Endothelial cell of hepatic sinusoid (primary cell): Measurements from ENCODE around the gene ENPP6.
"Not testable (repeated sequence)": the region's sequence is repeated elsewhere in the genome, so short reads cannot be mapped to it uniquely, and the experiment has no call there.

Source experiments
- in situ Hi-C: cut with HindIII; loops from 2 replicates; pipeline ENCODE4 v1.10.0; 2017; ENCODE audit warnings: low sequenced_read_pairs

Gene ENPP6

DNA sequence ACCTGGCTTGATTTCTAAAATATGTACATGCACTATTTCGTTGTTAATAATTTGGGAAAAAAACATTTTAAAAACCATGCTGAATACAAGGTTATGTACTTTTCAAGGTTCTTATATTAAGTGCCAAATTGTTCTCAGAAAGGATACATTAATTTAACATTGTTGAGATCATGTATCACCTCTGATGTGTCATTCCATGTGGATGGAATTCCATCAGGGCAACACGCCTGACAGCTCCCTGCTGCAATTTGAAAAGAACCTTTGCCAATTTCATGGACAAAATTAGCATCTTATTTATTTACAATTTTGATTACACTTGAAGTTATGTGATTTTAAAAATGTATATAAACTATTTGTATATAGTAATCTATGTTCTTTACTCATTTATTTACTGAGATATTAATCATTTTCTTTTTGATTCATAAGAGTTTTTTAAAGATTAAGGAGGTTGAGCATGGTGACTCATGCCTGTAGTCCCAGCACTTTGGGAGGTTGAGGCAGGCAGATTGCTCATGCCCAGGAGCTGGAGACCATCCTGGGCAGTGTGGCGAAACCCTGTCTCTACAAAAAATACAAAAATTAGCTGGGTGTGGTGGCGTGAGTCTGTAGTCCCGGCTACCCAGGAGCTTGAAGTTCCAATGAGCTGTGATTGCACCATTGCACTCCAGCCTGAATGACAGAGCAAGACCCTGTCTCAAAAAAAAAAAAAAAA, 142.8 kb downstream of the ENPP6 start:
- in situ Hi-C loops = no loop called here

DNA sequence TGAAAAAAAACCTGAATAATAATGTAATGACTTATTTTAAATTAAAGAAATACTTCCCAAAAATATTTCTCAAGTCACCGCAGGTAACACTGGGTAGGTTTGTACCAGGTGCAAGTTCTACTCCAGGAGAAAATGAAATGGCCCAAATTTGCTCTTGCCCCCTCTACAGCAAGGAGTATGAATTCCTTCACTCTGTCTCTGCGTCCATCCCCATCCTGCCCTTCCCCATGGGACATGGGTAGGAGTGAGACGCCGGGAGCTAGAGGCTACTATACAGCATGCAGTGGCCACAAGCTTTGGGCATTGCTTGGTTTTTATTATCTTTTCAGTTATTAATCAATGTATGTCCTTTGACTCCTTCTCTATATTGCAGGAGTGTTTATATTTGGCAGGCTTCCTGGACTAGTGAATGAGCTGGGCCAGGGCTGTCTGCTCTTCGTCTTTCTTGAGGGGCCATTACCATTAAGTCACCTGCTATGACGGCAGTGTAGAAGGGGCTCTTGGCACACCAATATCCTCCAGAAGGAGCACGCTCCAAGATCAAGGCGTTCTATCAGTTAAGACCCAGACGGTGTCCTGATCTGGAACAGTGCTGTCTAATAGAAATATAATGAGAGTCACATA, 149.6 kb downstream of the ENPP6 start:
- in situ Hi-C loops = no loop called here

DNA sequence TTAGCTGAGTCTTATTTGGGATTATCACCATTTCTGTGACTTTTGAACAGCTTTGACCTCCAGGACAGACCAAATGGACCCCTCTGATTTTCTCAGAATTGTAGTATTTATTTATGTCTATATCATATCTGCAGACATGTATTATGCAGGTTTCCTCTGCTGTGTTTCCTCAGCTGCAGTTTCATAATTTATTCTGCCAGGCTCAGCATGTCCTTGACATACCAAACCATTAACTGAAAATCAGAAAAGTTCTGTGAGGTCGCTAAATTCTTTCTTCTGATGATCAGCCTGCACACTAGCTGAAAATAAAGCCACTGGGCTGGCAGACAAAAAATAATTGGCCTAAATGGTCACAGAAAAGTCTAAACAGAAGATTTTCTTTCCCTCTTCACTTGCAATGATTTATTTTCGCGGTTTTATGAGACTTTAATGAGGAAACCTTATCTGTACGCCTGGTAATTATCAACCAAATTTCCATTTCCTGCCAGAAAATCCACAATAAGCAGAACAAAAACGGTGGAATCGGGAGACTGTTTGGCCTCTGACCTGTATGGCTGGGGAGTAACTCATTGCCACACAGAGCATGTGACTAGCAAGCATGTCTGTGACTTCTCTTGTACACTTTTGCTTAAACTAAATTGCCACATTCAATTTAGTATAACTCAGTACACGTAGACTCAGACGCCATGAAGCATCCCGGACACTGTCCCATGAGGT, 150.9 kb downstream of the ENPP6 start:
- in situ Hi-C loops = no loop called here

DNA sequence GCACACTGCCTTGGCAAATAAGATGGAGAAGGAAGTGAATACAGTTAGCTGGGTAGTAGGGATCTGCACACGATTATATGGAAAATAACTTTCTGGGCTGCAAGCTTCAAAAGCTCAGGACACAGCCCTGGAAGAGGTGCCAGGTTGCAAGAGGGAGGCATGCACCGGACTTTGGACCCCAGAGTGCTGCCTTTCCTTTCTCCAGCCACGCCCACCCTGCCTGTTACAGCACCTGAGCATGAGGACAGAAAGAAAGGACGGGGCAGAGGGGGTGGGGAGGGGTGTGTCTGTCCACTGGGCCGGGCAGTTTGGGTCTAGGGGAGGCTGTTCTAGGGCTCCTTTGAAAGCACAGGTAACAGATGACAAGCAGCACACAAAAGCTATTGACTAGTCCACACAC, 152.8 kb downstream of the ENPP6 start:
- in situ Hi-C loops = no loop called here

DNA sequence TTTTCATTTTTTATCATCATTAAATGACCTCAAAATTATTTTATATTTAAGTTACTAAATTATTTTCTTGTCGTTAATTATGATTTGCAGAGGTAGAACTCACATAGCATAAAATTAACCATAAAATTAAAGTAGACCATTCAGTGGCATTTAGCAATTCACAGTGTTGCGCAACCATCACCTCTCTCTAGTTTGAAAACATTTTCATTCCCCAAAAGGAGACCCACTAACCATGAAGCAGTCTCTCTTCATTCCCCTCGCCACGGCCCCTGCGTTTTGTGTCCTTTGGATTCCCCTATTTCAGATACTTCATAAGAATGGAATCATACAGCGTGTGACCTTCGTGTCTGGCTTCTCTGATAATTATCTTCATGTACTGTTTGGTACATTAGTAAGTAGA, 154.9 kb downstream of the ENPP6 start:
- in situ Hi-C loops = no loop called here

DNA sequence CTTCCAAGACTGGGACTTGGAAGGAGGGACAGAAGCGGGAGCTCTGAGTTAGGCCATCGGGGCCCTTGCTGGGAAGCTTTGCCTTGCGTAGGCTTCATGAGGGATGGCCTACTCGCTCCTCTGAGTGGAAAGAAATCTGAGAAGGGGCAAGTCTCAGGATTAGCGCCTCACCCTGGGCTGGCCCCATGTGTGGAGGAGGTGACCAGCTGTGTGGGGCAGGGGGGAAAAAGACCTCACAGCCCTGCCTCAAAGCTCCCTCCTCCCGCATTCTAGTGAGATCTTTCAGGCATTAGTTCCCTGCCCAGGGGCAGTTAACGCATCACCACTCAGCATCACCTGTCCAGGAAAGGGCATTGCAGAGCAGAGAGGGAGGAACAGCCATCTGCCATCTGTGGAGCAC, 156.1 kb downstream of the ENPP6 start:
- in situ Hi-C loops = no loop called here

DNA sequence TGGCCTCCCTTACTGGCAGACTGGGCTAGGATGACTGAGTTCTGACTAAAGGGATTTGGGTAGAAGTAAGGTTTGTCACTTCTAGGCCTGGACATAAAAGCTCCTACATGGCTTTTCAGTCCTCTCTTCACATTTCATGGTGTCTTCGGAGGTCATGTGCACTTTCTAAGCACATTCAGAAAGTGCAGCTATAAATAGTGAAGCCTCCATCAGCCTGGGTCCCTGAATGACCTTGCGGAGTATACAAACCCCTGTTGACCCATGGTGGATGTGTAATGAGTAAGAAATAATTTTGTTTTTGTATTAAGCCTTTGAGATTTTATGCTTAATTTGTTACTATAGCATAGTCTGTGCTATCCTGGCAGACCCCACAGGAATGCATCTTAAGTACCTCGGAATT, 158.6 kb downstream of the ENPP6 start:
- in situ Hi-C loops = no loop called here

DNA sequence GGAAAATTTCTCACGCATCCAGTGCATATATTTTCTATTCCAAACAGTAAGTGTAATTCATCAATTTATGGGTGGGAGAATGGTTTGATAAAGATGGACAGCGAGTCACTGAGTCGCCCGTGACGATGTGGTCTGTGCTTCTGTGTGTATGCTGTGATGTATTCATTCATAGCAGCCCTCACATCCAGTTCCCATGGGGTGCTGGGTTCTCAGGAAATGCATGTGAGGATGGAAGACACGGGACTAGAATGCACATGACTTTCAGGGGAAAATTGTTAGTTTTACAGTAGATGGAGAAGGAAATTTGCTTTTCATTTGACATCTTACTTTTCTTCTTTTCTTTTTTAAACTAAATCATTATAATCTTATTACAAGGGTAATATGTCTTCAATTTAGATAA, 159.6 kb downstream of the ENPP6 start:
- in situ Hi-C loops = no loop called here

DNA sequence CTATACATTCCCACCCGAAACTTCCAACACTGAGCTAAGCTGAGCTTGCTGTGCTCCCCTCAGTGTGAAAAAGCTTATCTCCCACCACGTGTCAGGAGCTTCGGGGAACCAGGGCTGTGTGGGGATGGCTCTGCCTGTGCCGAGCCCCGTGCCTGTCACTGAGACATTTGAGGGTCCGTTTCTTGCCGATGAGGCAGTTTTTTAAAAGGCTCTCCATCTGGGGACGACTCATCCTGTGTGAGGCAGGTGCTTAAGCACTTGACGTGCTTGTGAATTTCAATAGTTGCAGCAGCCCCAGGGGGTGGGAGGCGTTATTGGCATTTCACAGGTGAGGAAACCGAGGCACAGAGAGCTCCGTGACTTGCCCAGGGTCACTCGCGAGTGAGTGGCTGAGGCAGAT, 160.8 kb downstream of the ENPP6 start:
- in situ Hi-C loops = no loop called here

DNA sequence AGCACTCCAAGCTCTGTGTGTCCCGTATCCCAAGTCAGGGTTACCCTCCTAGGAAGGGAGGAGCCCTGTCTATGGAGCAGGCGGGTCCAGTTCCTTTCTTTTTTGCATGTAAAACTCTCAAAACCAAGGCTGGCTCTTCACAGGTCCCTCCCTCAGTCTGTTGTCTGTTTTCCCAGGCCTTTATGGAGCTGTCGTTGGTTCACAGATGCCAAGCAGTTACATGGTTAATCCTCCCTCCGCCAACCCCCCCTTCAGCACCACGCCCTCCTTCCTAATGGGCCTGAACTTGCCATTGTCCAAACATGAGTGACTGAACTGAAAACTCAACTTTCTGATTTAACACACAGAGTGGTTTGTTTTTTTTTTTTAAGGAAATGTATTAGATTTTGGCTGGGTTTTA, 164.2 kb downstream of the ENPP6 start:
- in situ Hi-C loops = no loop called here

DNA sequence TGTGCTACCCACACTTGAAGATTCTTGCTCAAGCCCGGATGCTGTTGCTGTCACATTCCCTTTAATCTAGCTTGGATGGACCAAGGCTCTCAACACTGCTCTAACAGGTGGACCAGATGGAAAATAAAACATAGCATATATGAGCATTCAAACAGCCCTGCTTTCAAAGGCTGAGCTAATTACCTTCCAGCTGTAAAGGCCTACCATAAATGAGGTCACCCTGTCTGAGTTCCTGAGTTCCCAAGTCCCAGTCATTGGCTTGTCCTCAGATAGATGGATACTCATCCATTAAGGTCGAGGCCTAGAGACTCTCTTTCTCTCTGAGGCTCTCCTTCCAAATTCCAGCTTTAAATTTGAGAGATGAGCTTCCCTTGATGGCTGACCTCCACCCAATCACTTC, 165.1 kb downstream of the ENPP6 start:
- in situ Hi-C loops = no loop called here

DNA sequence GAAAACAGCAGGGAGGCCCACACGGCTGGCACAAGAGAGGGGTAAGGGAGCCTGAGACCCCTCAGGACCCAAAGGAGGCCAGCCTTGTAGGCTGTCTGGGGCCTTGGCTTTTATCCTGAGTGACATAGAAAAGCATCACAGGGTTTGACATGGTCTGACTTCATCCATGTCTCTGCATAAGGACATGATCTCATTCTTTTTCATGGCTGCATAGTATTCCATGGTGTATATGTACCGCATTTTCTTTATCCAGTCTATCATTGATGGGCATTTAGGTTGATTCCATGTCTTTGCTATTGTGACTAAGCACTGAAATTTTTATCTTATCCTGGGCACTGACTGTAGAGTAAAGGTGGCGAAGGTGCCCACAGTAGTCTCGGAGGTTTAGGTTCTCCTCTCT, 166.4 kb downstream of the ENPP6 start:
- in situ Hi-C loops = not testable (repeated sequence)

DNA sequence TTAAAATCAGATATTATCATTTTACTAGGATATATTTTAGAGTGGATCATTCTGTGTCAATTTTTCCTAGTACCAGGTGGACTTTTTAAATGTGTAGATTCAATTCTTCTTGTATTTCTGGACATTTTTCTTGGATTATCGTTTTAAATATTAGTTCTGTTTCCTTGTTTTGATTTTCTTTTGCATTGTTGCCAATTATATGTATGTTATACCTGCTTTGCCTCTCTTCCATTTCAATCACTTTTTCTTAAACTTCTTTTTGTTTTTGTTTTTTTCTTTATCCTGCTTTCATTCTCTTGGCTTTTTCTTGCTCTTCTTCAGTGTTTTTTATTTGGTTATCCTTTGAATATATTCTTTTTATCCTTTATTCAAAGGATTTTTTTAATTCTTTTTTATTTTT, 171.5 kb downstream of the ENPP6 start:
- in situ Hi-C loops = no loop called here

DNA sequence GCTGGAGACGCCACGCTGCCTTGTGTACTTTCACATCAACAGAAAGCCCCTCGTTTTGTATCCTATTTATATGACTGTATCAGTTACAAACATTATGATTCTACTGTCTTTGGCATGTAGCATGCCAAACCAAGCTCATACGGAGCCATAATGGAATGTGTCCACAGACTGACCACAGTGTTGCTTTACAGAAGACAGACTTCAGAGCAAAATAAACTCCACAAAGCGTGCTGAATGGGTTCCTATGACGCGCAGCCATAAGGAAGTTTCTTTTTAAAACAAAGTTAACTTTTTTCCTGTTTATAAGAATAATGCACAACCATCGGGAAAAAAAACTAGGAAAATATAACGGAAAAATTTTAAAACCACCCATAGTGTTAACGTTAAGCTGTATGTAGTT, 176.5 kb downstream of the ENPP6 start:
- in situ Hi-C loops = no loop called here

DNA sequence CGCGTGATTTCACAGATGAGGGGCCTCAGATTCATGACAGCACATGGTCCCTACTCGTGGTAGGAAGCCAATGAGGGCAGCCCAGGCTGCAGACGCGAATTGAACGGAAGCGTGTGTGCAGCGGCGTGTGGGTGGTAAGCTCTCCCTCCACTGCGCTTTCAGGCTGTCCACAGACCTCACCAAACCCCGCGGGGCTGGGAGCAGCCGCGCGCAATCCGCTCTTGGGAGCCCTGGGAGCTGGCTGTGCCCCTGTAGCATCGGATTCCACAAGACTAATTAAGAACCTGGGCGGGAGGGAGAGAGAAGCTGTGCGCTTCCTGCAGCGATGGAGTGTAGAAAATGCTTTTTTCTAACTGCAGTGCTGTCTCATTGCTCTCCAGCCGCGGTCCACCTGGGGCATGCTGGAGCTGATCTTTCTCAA, 177.7 kb downstream of the ENPP6 start:
- in situ Hi-C loops = no loop called here
